ENCODE results near the gene LCP1. TPM values are rescaled to one million over a fixed set of nuclear protein-coding genes. Genes with fewer than 3 reads are reported as not detected.

Gene LCP1
- total and polyA plus RNA-seq, 2 of the 13 experiments (the other 11 are each of a cell fraction or from before 2014, with no cell fraction given): 1.6 TPM

- no peak for TF ChIP-seq ZNF777 (CRISPR knock-in tag; IDR thresholded peaks at IDR 0.05)
- TF ChIP-seq, protein P1, sequence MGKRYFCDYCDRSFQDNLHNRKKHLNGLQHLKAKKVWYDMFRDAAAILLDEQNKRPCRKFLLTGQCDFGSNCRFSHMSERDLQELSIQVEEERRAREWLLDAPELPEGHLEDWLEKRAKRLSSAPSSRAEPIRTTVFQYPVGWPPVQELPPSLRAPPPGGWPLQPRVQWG (CRISPR knock-in tag; IDR thresholded peaks at IDR 0.05; ENCODE audit: borderline replicate concordance, low read depth): no peak
- TF ChIP-seq, protein P2, sequence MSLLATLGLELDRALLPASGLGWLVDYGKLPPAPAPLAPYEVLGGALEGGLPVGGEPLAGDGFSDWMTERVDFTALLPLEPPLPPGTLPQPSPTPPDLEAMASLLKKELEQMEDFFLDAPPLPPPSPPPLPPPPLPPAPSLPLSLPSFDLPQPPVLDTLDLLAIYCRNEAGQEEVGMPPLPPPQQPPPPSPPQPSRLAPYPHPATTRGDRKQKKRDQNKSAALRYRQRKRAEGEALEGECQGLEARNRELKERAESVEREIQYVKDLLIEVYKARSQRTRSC (CRISPR knock-in tag; IDR thresholded peaks at IDR 0.05; ENCODE audit: low read depth): no peak
- no peak for TF ChIP-seq ZNF530 (CRISPR knock-in tag; IDR thresholded peaks at IDR 0.05; ENCODE audit: low read depth)
- no peak; the same call in 1 of the 2 replicates for TF ChIP-seq ZNF710 (CRISPR knock-in tag; IDR thresholded peaks at IDR 0.05; ENCODE audit: borderline replicate concordance)
- no peak for TF ChIP-seq ZNF773 (CRISPR knock-in tag; IDR thresholded peaks at IDR 0.05; ENCODE audit: borderline replicate concordance)
- no peak for TF ChIP-seq POGK (CRISPR knock-in tag; conservative IDR thresholded peaks at IDR 0.05)
- TF ChIP-seq SOX6 (IDR thresholded peaks at IDR 0.05): no peak
- peak; percentile 90 for TF ChIP-seq SOX6 (CRISPR knock-in tag; IDR thresholded peaks at IDR 0.05)
- TF ChIP-seq, protein P3, sequence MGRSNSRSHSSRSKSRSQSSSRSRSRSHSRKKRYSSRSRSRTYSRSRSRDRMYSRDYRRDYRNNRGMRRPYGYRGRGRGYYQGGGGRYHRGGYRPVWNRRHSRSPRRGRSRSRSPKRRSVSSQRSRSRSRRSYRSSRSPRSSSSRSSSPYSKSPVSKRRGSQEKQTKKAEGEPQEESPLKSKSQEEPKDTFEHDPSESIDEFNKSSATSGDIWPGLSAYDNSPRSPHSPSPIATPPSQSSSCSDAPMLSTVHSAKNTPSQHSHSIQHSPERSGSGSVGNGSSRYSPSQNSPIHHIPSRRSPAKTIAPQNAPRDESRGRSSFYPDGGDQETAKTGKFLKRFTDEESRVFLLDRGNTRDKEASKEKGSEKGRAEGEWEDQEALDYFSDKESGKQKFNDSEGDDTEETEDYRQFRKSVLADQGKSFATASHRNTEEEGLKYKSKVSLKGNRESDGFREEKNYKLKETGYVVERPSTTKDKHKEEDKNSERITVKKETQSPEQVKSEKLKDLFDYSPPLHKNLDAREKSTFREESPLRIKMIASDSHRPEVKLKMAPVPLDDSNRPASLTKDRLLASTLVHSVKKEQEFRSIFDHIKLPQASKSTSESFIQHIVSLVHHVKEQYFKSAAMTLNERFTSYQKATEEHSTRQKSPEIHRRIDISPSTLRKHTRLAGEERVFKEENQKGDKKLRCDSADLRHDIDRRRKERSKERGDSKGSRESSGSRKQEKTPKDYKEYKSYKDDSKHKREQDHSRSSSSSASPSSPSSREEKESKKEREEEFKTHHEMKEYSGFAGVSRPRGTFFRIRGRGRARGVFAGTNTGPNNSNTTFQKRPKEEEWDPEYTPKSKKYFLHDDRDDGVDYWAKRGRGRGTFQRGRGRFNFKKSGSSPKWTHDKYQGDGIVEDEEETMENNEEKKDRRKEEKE (IDR thresholded peaks at IDR 0.05): no peak
- TF ChIP-seq ZZZ3 (CRISPR knock-in tag; IDR thresholded peaks at IDR 0.05; ENCODE audit: borderline replicate concordance): 0 out of 2 replicates have a peak, but pooled peaks have one; percentile 37
- no peak for TF ChIP-seq ZNF34 (CRISPR knock-in tag; IDR thresholded peaks at IDR 0.05; ENCODE audit: borderline replicate concordance)
- TF ChIP-seq ZNF460 (CRISPR knock-in tag; IDR thresholded peaks at IDR 0.05; ENCODE audit: borderline replicate concordance): no peak
- TF ChIP-seq ZNF713 (CRISPR knock-in tag; IDR thresholded peaks at IDR 0.05): 0 out of 2 replicates have a peak, but pooled peaks have one; percentile 44
- no peak for TF ChIP-seq ZNF572 (CRISPR knock-in tag; IDR thresholded peaks at IDR 0.05)
- no peak for TF ChIP-seq ZNF781 (CRISPR knock-in tag; IDR thresholded peaks at IDR 0.05; ENCODE audit: borderline replicate concordance, not compliant biosample characterization)
- no peak for TF ChIP-seq KLF6 (CRISPR knock-in tag; IDR thresholded peaks at IDR 0.05)
- TF ChIP-seq NR2F2 (IDR thresholded peaks at IDR 0.05; ENCODE audit: borderline replicate concordance, low read depth): peak; percentile 98
- TF ChIP-seq CENPX (CRISPR knock-in tag; IDR thresholded peaks at IDR 0.05): no peak
- TF ChIP-seq CREB1 (IDR thresholded peaks at IDR 0.05): peak; percentile 67
- TF ChIP-seq CREB1 (CRISPR knock-in tag; IDR thresholded peaks at IDR 0.05): peak; percentile 78; the same call in 1 of the 2 replicates
- no peak for TF ChIP-seq ZNF282 (IDR thresholded peaks at IDR 0.05; ENCODE audit: partially characterized antibody)
- TF ChIP-seq SAFB2 (CRISPR knock-in tag; IDR thresholded peaks at IDR 0.05; ENCODE audit: borderline replicate concordance, low read depth): no peak
- no peak for TF ChIP-seq HMGA1 (CRISPR knock-in tag; conservative IDR thresholded peaks at IDR 0.05)
- no peak for TF ChIP-seq RBAK (CRISPR knock-in tag; IDR thresholded peaks at IDR 0.05)
These were observed 72.5 kb downstream of the LCP1 start (continued) for GRCh38 chr13:46109451-46109850.
